SK-N-MC (cell line): ENCODE results near the gene WFDC1.

Experiments
- DNase-seq: peaks from one replicate; pipeline ENCODE4 v3.0.0-alpha.2; 2011; ENCODE audit warnings: low read depth, low spot score
- H3K27ac ChIP-seq: fragments of 200-600 bp; sonication (generic); 2 replicates; pipeline ENCODE4 v1.5.1; 2016; ENCODE audit warnings: mixed run types
- H3K36me3 ChIP-seq: fragments of 200-600 bp; sonication (generic); 2 replicates; pipeline ENCODE4 v1.6.1; 2017; ENCODE audit warnings: antibody characterized with exemption, low read length, mixed read lengths; ENCODE audit not compliant: insufficient read depth
- H3K4me3 ChIP-seq: fragments of 200-600 bp; sonication (generic); 2 replicates; pipeline ENCODE4 v1.5.1; 2016
- H3K9ac ChIP-seq: fragments of 200-600 bp; sonication (generic); 2 replicates; pipeline ENCODE4 v1.8.0; 2017; ENCODE audit warnings: mixed run types, mixed read lengths; ENCODE audit not compliant: insufficient read length
- H3K9me3 ChIP-seq: fragments of 200-600 bp; sonication (generic); 2 replicates; pipeline ENCODE4 v1.6.1; 2017; ENCODE audit warnings: low read depth, mild to moderate bottlenecking, antibody characterized with exemption, low read length, moderate library complexity, mixed read lengths
- EZH2 ChIP-seq: fragments of 200-600 bp; sonication (generic); IDR thresholded peaks from one replicate; pipeline ENCODE4 v1.6.1; 2017; ENCODE audit warnings: antibody characterized with exemption
- FOXP2 ChIP-seq: optimal IDR thresholded peaks from 2 replicates; pipeline ENCODE3; 2011; ENCODE audit warnings: mild to moderate bottlenecking, moderate library complexity; ENCODE audit not compliant: insufficient read depth; ENCODE audit errors: extremely low read length, control extremely low read depth
- POLR2AphosphoS5 ChIP-seq: IDR thresholded peaks from 2 replicates; pipeline ENCODE4 v1.6.1; 2012; ENCODE audit warnings: mild to moderate bottlenecking, low read depth, low read length, borderline replicate concordance

WFDC1 gene

GRCh38 chr16:84371553-84371865, 76.8 kb downstream of the WFDC1 start:
- no peak overlapping the region for H3K9ac ChIP-seq
- no peak for DNase-seq
- H3K27ac ChIP-seq, result no peak overlapping the region
- no peak for TF ChIP-seq FOXP2
- no peaks in the 10 kb centered on the region for H3K9me3 ChIP-seq
- no peak overlapping the region for H3K4me3 ChIP-seq
- H3K36me3 ChIP-seq, result no peaks in the 10 kb centered on the region

- no peak overlapping the region for H3K9ac ChIP-seq
- DNase-seq, result no peak
- no peaks in the 10 kb centered on the region for H3K9me3 ChIP-seq
- TF ChIP-seq FOXP2 (no peak), POLR2AphosphoS5 (no peak), EZH2 (no peak)
- no peak overlapping the region for H3K4me3 ChIP-seq
- no peaks in the 10 kb centered on the region for H3K36me3 ChIP-seq
- no peak overlapping the region for H3K27ac ChIP-seq
These were observed 79.3 kb downstream of the WFDC1 start for GRCh38 chr16:84373907-84374489.

GRCh38 chr16:84378099-84378498, 83.4 kb downstream of the WFDC1 start:
- no peak for TF ChIP-seq FOXP2
- no peak for TF ChIP-seq EZH2
- TF ChIP-seq POLR2AphosphoS5, result no peak
- Histone ChIP-seq H3K27ac (no peak overlapping the region), H3K9me3 (no peaks in the 10 kb centered on the region), H3K4me3 (no peak overlapping the region), H3K36me3 (no peaks in the 10 kb centered on the region), H3K9ac (no peak overlapping the region)
- no peak for DNase-seq

- no peak overlapping the region for H3K4me3 ChIP-seq
- no peak overlapping the region for H3K27ac ChIP-seq
- no peak overlapping the region for H3K9ac ChIP-seq
- TF ChIP-seq FOXP2 (no peak), EZH2 (no peak)
- DNase-seq, result no peak
- H3K9me3 ChIP-seq, result no peaks in the 10 kb centered on the region
- H3K36me3 ChIP-seq, result no peaks in the 10 kb centered on the region
These were observed 83.9 kb downstream of the WFDC1 start for GRCh38 chr16:84378567-84378966.

- no peaks in the 10 kb centered on the region for H3K36me3 ChIP-seq
These were observed 84.5 kb downstream of the WFDC1 start for GRCh38 chr16:84379008-84379708.

More at GRCh38 chr16:84379008-84379708, 84.5 kb downstream of the WFDC1 start:
- DNase-seq, result no peak
- H3K9ac ChIP-seq, result no peak overlapping the region
- TF ChIP-seq POLR2AphosphoS5 (no peak), FOXP2 (no peak), EZH2 (no peak)
- no peaks in the 10 kb centered on the region for H3K9me3 ChIP-seq
- H3K27ac ChIP-seq, result no peak overlapping the region
- no peak overlapping the region for H3K4me3 ChIP-seq
